Measurements from ENCODE around the gene KIF1C. TPM values are rescaled to one million over a fixed set of nuclear protein-coding genes. Genes with fewer than 3 reads are reported as not detected.

KIF1C gene
- total and polyA plus RNA-seq, 2 experiments from 2014 or later = 39.8 to 72.7 TPM

DNA sequence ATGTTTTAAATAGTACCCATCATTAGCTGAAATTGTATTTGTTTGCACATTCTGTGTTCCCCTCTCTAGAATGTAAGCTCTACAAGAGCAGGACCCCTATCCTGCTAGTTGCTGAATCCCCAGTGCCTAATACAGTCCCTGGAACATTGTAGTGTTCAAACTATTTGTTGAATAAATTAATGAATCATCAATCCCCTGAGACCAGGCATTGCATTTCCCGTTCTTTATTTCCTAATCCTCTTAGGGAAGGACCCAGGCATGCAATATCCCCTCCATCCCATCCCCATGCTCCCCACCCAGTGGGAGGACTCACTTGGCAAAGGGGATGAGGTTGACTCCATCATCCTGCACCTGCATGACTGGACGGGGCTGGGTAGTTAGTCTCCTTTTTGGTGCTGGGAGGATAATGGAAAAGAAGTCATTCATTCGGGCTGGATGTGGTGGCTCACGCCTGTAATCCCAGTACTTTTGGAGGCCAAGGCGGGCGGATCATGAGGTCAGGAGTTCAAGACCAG is 3.6 kb upstream of the KIF1C start:
- Histone ChIP-seq H3K79me2 (ENCODE audit: insufficient read depth) (peaks cover 13% of the 10 kb centered on the region), H3K4me3 (no peak overlapping the region), H2AFZ (no peak overlapping the region), H3K9ac (no peak overlapping the region), H3K9me2 (ENCODE audit: insufficient read depth) (no peaks in the 10 kb centered on the region), H3K4me2 (ENCODE audit: unreplicated experiment) (no peak overlapping the region), H3F3A (ENCODE audit: insufficient read depth) (peaks cover 6% of the 10 kb centered on the region; the same call in 1 of the 2 replicates), H3K4me1 (ENCODE audit: insufficient read depth) (no peaks in the 10 kb centered on the region), H3K9me3 (ENCODE audit: low read depth) (no peaks in the 10 kb centered on the region), H3K36me3 (ENCODE audit: low read depth) (no peaks in the 10 kb centered on the region), H3K27me3 (replicated peaks; ENCODE audit: insufficient read depth) (no peaks in the 10 kb centered on the region), H3K27ac (no peak overlapping the region), H4K20me1 (ENCODE audit: insufficient read depth) (no peaks in the 10 kb centered on the region)
- TF ChIP-seq EZH2phosphoT487 (IDR thresholded peaks at IDR 0.05; ENCODE audit: insufficient read depth, low read depth) (no peak), EZH2 (IDR thresholded peaks at IDR 0.05; ENCODE audit: insufficient read depth, poor library complexity, severe bottlenecking) (no peak)
- no peak for DNase-seq
- in situ Hi-C loops (cut with MboI) = no loop called here
- WGBS, 2 experiments (ENCODE audit: low coverage in 1 of 2, low lambda C conversion rate in 2 of 2, missing lambda C conversion rate in 2 of 2) = 88 to 93% methylated on average over 6 of the region's 6 CpGs

DNA sequence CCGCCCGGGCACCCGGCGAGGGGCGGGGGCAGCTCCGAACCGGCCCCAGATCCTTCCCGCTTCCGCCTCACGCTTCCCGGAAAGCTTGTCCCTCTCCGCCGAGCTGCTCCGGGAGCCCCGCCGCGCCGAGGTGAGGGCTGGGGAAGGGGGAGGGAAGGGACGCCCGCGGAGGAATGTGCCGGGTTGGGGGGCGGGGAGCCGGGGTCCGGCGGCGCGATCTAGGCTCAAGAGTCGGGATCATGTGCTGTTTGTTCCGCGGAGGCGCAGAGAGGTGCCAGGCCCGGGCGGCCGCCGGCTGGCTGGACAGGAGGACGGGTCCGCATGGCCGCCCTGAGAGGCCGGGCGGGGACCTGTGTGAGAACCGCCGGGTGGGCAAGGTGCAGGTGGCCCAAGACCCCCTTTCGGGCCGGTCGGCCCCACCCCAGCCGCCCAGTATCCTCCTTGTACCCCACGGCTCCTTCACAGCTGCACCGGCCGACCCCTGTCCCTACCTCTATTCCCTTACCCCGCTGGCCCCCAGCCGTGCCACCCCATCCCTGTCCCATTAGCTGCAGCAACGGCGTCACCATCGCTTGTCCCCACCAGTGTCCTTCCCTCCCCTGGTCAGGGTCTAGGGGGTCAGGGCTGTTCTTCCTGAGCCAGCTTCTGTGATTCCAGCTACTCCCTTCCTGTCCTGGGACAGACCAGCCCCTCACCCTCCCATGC is 429 bp downstream of the KIF1C start:
- Histone ChIP-seq H3K27ac (0 out of 2 replicates have a peak overlapping the region, but pooled peaks have one; percentile 18), H3K4me3 (peak overlapping the region; percentile 94), H3K27me3 (replicated peaks; ENCODE audit: insufficient read depth) (no peaks in the 10 kb centered on the region), H3K9ac (peak overlapping the region; percentile 80), H3K9me2 (ENCODE audit: insufficient read depth) (no peaks in the 10 kb centered on the region), H3K4me2 (ENCODE audit: unreplicated experiment) (peak overlapping the region; percentile 86), H3K79me2 (ENCODE audit: insufficient read depth) (peaks cover 45% of the 10 kb centered on the region), H4K20me1 (ENCODE audit: insufficient read depth) (no peaks in the 10 kb centered on the region), H3K36me3 (ENCODE audit: low read depth) (no peaks in the 10 kb centered on the region; the same call in 1 of the 2 replicates), H3K4me1 (ENCODE audit: insufficient read depth) (peaks cover 13% of the 10 kb centered on the region; the same call in 1 of the 2 replicates), H3F3A (ENCODE audit: insufficient read depth) (no peaks in the 10 kb centered on the region), H3K9me3 (ENCODE audit: low read depth) (no peaks in the 10 kb centered on the region), H2AFZ (peak overlapping the region; percentile 72)
- WGBS, 2 experiments (ENCODE audit: low coverage in 1 of 2, low lambda C conversion rate in 2 of 2, missing lambda C conversion rate in 2 of 2) = 0 to 1% methylated on average over 20 to 52 of the region's 55 CpGs
- TF ChIP-seq EZH2 (IDR thresholded peaks at IDR 0.05; ENCODE audit: insufficient read depth, poor library complexity, severe bottlenecking) (no peak), EZH2phosphoT487 (IDR thresholded peaks at IDR 0.05; ENCODE audit: insufficient read depth, low read depth) (no peak)
- no peak for DNase-seq
- in situ Hi-C loops (cut with MboI) = no loop called here

DNA sequence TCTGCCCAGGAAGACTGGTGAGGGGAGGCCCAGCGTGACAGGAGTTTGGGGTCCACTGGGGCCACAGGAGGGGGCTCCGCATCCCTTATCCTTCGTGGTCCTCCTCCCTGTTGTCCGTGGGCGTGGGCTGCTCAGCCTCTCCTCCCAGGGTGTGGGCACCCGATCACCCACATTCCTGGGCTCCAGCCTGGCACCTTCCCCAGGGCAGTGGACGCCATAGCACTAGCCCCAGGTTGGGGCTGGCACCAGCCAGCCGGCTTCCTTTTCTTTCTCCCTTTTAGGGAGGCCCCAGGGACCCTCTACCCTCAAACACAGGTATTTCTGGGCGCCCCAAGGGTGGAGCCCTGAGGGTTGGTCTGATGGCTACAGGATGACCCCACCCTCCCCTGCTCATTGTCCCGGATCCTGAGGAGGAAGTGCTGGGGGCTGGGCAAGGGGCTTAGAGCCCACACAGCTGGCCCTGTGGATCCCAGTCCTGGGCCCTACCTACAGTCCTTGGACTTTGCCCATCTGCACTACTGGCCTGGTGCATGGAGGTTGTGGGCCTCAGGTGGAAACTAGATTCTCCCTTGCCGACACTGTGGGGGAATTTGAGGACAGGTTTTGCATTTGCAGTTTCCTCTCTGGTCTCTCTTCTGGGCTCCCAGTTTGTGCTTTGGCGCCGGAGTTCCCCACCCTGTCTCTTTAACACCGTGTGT is 1.1 kb downstream of the KIF1C start:
- H3K4me2 ChIP-seq (ENCODE audit: unreplicated experiment) = peak overlapping the region; percentile 86
- peaks cover 13% of the 10 kb centered on the region; the same call in 1 of the 2 replicates for H3K4me1 ChIP-seq (ENCODE audit: insufficient read depth)
- H2AFZ ChIP-seq = peak overlapping the region; percentile 72; the same call in 1 of the 2 replicates
- H3K27me3 ChIP-seq (replicated peaks; ENCODE audit: insufficient read depth) = no peaks in the 10 kb centered on the region
- H3K4me3 ChIP-seq = peak overlapping the region; percentile 94
- H3K9me2 ChIP-seq (ENCODE audit: insufficient read depth) = no peaks in the 10 kb centered on the region
- no peaks in the 10 kb centered on the region for H4K20me1 ChIP-seq (ENCODE audit: insufficient read depth)
- peaks cover 52% of the 10 kb centered on the region for H3K79me2 ChIP-seq (ENCODE audit: insufficient read depth)
- peaks cover 3% of the 10 kb centered on the region; the same call in 1 of the 2 replicates for H3K36me3 ChIP-seq (ENCODE audit: low read depth)
- H3K27ac ChIP-seq = no peak overlapping the region
- in situ Hi-C loops (cut with MboI) = no loop called here
- TF ChIP-seq EZH2phosphoT487 (IDR thresholded peaks at IDR 0.05; ENCODE audit: insufficient read depth, low read depth) (no peak), EZH2 (IDR thresholded peaks at IDR 0.05; ENCODE audit: insufficient read depth, poor library complexity, severe bottlenecking) (no peak)
- WGBS, 2 experiments (ENCODE audit: low coverage in 1 of 2, low lambda C conversion rate in 2 of 2, missing lambda C conversion rate in 2 of 2) = 8% methylated on average over 13 to 14 of the region's 14 CpGs
- H3F3A ChIP-seq (ENCODE audit: insufficient read depth) = no peaks in the 10 kb centered on the region
- DNase-seq = peak; percentile 38
- H3K9me3 ChIP-seq (ENCODE audit: low read depth) = no peaks in the 10 kb centered on the region
- peak overlapping the region; percentile 80 for H3K9ac ChIP-seq

DNA sequence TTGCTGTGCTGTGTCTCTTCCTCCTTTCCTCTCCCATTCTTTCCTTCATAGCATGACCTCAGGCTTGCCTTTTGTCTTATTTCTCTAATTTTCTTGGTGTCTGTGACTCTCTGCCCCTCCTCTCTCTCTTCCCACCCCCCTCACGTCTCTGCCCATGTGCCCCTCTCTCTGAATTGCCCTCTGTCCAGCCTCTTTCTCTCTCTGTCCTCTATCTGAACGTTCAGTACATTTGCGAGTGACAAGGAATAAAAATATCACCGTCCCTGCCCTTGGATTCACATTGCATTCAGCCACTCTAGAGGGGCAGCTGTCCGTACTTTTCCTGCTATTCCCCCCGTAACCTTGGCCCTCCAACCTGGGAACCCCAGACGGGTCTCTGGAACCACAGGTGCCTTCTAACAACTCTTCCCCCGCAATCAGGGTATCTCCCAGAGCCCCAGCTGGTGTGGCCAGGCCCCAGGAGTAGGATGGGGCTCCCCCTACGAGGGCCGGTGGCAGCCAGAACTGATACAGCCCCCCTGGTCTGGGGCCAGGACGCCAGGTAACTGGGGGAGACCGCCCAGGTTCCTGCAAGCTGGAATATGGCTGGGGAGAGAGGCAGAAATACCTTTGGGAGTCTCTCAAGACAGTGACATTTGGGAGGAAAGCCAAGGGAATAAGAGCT is 1.8 kb downstream of the KIF1C start:
- no peaks in the 10 kb centered on the region for H3F3A ChIP-seq (ENCODE audit: insufficient read depth)
- H4K20me1 ChIP-seq (ENCODE audit: insufficient read depth) = no peaks in the 10 kb centered on the region
- no peak for DNase-seq
- H3K79me2 ChIP-seq (ENCODE audit: insufficient read depth) = peaks cover 53% of the 10 kb centered on the region
- H3K9me2 ChIP-seq (ENCODE audit: insufficient read depth) = no peaks in the 10 kb centered on the region
- H3K4me2 ChIP-seq (ENCODE audit: unreplicated experiment) = peak overlapping the region; percentile 86
- 56 to 59% methylated on average over 12 of the region's 12 CpGs for WGBS, 2 experiments (ENCODE audit: low coverage in 1 of 2, low lambda C conversion rate in 2 of 2, missing lambda C conversion rate in 2 of 2)
- peaks cover 3% of the 10 kb centered on the region; the same call in 1 of the 2 replicates for H3K36me3 ChIP-seq (ENCODE audit: low read depth)
- no peaks in the 10 kb centered on the region for H3K9me3 ChIP-seq (ENCODE audit: low read depth)
- TF ChIP-seq EZH2phosphoT487 (IDR thresholded peaks at IDR 0.05; ENCODE audit: insufficient read depth, low read depth) (no peak), EZH2 (IDR thresholded peaks at IDR 0.05; ENCODE audit: insufficient read depth, poor library complexity, severe bottlenecking) (no peak)
- H2AFZ ChIP-seq = no peak overlapping the region
- H3K4me1 ChIP-seq (ENCODE audit: insufficient read depth) = peaks cover 13% of the 10 kb centered on the region; the same call in 1 of the 2 replicates
- in situ Hi-C loops (cut with MboI) = no loop called here
- no peaks in the 10 kb centered on the region for H3K27me3 ChIP-seq (replicated peaks; ENCODE audit: insufficient read depth)
- no peak overlapping the region for H3K27ac ChIP-seq
- H3K9ac ChIP-seq = peak overlapping the region; percentile 80
- peak overlapping the region; percentile 94 for H3K4me3 ChIP-seq

Data from GM23248 (cell line).